Measurements from ENCODE around the gene SAPCD2.

SAPCD2 gene

GRCh38 chr9:137016436-137016835 lies 53.9 kb downstream of the SAPCD2 start:
- DNase-seq, result no peak

- DNase-seq, result no peak
These were observed 54.4 kb downstream of the SAPCD2 start for GRCh38 chr9:137015976-137016375.

GRCh38 chr9:137015540-137015930 lies 54.8 kb downstream of the SAPCD2 start:
- no peak for DNase-seq

GRCh38 chr9:137014776-137015539 lies 55.4 kb downstream of the SAPCD2 start:
- no peak for DNase-seq

- no peak for DNase-seq
These were observed 56.2 kb downstream of the SAPCD2 start for GRCh38 chr9:137014166-137014565.

- no peak for DNase-seq
These were observed 56.8 kb downstream of the SAPCD2 start for GRCh38 chr9:137013571-137013940.

- DNase-seq, result no peak
These were observed 57.4 kb downstream of the SAPCD2 start for GRCh38 chr9:137012694-137013570.
